Dedifferentiated amniotic fluid mesenchymal stem cell (primary cell): ENCODE measurements around the gene ZNF431.
"Not testable (repeated sequence)": the region's sequence is repeated elsewhere in the genome, so short reads cannot be mapped to it uniquely, and the experiment has no call there.

Experiments
- DNase-seq: peaks from one replicate; pipeline ENCODE4 v3.0.0-alpha.2; 2016; ENCODE audit errors: extremely low spot score

ZNF431 gene

GRCh38 chr19:21147540-21147939, 5.7 kb downstream of the ZNF431 start:
- DNase-seq = no peak

- DNase-seq = no peak
Observed at GRCh38 chr19:21148681-21149080, 6.8 kb downstream of the ZNF431 start.

GRCh38 chr19:21149877-21150276, 8.0 kb downstream of the ZNF431 start:
- DNase-seq = no peak

- no peak for DNase-seq
Observed at GRCh38 chr19:21151460-21151859, 9.6 kb downstream of the ZNF431 start.

- peak; percentile 58 for DNase-seq
Observed at GRCh38 chr19:21158523-21159135, 16.8 kb downstream of the ZNF431 start.

GRCh38 chr19:21164541-21164940, 22.7 kb downstream of the ZNF431 start:
- no peak for DNase-seq

GRCh38 chr19:21166436-21166835, 24.6 kb downstream of the ZNF431 start:
- no peak for DNase-seq

- DNase-seq = no peak
Observed at GRCh38 chr19:21197590-21198295, 55.9 kb downstream of the ZNF431 start.

GRCh38 chr19:21202865-21203494, 61.1 kb downstream of the ZNF431 start:
- DNase-seq = peak; percentile 23

- no peak for DNase-seq
Observed at GRCh38 chr19:21210037-21210621, 68.3 kb downstream of the ZNF431 start.

GRCh38 chr19:21221693-21222092, 79.9 kb downstream of the ZNF431 start:
- DNase-seq = peak; percentile 23

- DNase-seq = not testable (repeated sequence)
Observed at GRCh38 chr19:21229938-21230337, 88.1 kb downstream of the ZNF431 start.

- no peak for DNase-seq
Observed at GRCh38 chr19:21233691-21234090, 91.9 kb downstream of the ZNF431 start.

- not testable (repeated sequence) for DNase-seq
Observed at GRCh38 chr19:21236751-21237150, 94.9 kb downstream of the ZNF431 start.

- DNase-seq = no peak
Observed at GRCh38 chr19:21238670-21239069, 96.8 kb downstream of the ZNF431 start.
